ENCODE results near the gene LLGL1. TPM values are rescaled to one million over a fixed set of nuclear protein-coding genes. Genes with fewer than 3 reads are reported as not detected.

The LLGL1 gene
- total RNA-seq (10 to 100 TPM; 12.9 to 21.6 (median 16.5) TPM), polyA plus RNA-seq (1 to 10 TPM in 1 of 2 donors, under 1 TPM in 1; 0.89 to 2.0 TPM), total RNA-seq (36.2 reads per million, percentile 64 among the genes with 10 or more reads in this experiment)

DNA sequence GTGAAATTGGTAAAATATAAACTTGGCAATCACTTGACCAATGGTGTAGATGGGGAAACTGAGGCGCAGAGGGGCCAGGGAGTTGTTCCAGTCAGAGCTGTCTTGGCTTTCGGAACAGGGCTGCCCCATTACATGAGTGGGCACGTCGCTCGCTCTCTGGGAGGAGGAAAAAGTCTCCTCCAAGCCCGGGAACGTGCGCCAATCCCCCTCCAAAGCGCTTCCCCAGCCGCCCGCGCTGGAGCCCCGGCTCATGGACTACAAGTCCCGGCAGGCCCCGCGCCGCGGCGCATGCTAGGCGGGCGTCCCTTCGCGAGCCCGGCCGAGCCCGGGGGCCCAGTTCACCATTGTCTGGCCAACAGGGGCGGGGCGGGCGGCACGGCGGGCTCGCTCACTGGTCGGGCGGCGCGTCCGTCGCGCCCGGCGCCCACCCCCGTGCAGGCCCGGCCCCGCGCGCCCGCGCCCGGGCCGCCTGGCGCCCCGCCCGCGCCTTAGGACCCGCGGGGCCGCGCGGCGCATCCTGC, at the start of gene LLGL1:
LLGL1 (plus strand) TSS at position 515 of the 521 bp plus-strand sequence. CDS start 48 bp downstream, outside the sequence.
- ATAC-seq = peak; percentile 99
- POLR2A ChIA-PET = interaction anchor here (0.7 to 2.0 kb wide), 3 partner anchors 11 to 42 kb away, joined by 3 to 8 read pairs (median 3); partner anchors contain the start of gene ALKBH5
- peak within 1 kb of the TSS; percentile 71 to 95 (median 90) for H3K27ac Mint-ChIP-seq
- H3K4me3 Mint-ChIP-seq = peak within 1 kb of the TSS; percentile 88 to 100 (median 94)
- DNase-seq = peak; percentile 92 to 98 (median 94)
- H3K4me1 Mint-ChIP-seq = peaks cover 24 to 30% (median 27%) of the 10 kb centered on the region in 7 donors
- H3K9me3 ChIP-seq (ENCODE audit: control insufficient read depth in 2 of 3, low read length in 3 of 3) = no peaks in the 10 kb centered on the region
- H3K27me3 ChIP-seq (ENCODE audit: control insufficient read depth in 2 of 2, insufficient read depth in 2 of 2, low read length in 2 of 2) = no peaks in the 10 kb centered on the region
- CTCF ChIA-PET = no interaction called here
- H3K4me3 ChIP-seq (ENCODE audit: low read length) = peak within 1 kb of the TSS; percentile 83
- H3K36me3 ChIP-seq (ENCODE audit: control insufficient read depth in 2 of 3, insufficient read depth in 3 of 3, low read length in 3 of 3) = no peaks in the 10 kb centered on the region
- H3K9me3 Mint-ChIP-seq = peaks cover 0 to 4% (median 0%) of the 10 kb centered on the region in 11 donors
- peaks cover 7 to 13% of the 10 kb centered on the region in 2 donors for H3K4me1 ChIP-seq (ENCODE audit: control insufficient read depth in 2 of 2, insufficient read depth in 2 of 2, low read length in 2 of 2)
- intact Hi-C loops (cut with micrococcal nuclease) = loop anchor here (1.0 to 2.0 kb wide), 6 partner anchors 35 to 748 kb away; partner anchors contain the start of genes ALKBH5 (in 2 of the 2), MIEF2 (in 2 of the 2), SMCR8 (in 2 of the 2) and MED9 (in 1 of the 2)
- H3K27ac ChIP-seq (ENCODE audit: low read depth, low read length) = peak within 1 kb of the TSS; percentile 73
- no peaks in the 10 kb centered on the region for H3K36me3 Mint-ChIP-seq
- H3K27me3 Mint-ChIP-seq = no peaks in the 10 kb centered on the region

DNA sequence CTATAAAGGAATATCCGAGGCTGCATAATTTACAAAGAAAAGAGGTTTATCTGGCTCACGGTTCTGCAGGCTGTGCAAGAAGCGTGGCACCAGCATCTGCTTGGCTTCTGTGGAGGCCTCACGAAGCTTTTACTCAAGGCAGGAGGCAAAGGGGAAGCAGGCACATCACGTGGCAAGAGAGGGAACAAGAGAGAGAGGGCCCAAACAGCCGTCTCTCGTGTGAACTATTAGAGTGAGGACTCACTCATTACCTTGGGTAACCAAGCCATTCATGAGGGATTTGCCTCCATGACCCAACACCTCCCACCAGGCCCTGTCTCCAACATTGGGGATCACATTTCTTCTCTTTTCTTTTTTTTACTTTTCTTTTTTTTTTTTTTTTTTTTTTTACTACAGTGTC, 49.3 kb upstream of the LLGL1 start:
- Mint-ChIP-seq H3K27me3 (no peaks in the 10 kb centered on the region), H3K9me3 (no peaks in the 10 kb centered on the region), H3K36me3 (no peaks in the 10 kb centered on the region), H3K27ac (no peak overlapping the region), H3K4me1 (peaks cover 0 to 8% (median 1%) of the 10 kb centered on the region in 7 donors), H3K4me3 (no peak overlapping the region)
- H3K9me3 ChIP-seq (ENCODE audit: control insufficient read depth in 2 of 3, low read length in 3 of 3) = no peaks in the 10 kb centered on the region
- H3K4me1 ChIP-seq (ENCODE audit: control insufficient read depth in 2 of 2, insufficient read depth in 2 of 2, low read length in 2 of 2) = no peaks in the 10 kb centered on the region
- intact Hi-C loops (cut with micrococcal nuclease) = no loop called here
- ChIA-PET CTCF (no interaction called here), POLR2A (no interaction called here)
- no peak overlapping the region for H3K4me3 ChIP-seq (ENCODE audit: low read length)
- peak; percentile 68 for ATAC-seq
- no peak for DNase-seq
- no peak overlapping the region for H3K27ac ChIP-seq (ENCODE audit: low read depth, low read length)
- no peaks in the 10 kb centered on the region for H3K36me3 ChIP-seq (ENCODE audit: control insufficient read depth in 2 of 3, insufficient read depth in 3 of 3, low read length in 3 of 3)
- H3K27me3 ChIP-seq (ENCODE audit: control insufficient read depth in 2 of 2, insufficient read depth in 2 of 2, low read length in 2 of 2) = no peaks in the 10 kb centered on the region

DNA sequence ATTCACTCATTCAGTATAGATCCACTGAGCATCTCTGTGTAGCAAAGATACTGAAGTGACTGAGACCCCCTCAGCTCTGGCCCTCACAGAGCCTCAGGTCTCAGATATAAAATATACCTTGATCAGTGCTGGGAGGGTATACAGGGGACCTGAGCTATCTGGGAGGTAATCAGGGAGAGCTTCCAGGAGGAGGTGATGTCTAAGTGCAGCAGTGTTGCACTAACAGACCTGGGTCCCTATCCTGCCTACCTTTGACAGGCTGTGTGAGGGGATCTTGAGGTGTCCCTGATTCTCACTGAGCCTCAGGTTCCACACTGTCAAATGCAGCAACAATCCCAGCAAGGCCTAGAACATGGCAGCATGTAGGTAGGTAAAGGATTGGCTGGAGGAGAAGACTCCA, 48.3 kb upstream of the LLGL1 start:
- peak overlapping the region in 1 of 9 donors; percentile 68 for H3K27ac Mint-ChIP-seq

DNA sequence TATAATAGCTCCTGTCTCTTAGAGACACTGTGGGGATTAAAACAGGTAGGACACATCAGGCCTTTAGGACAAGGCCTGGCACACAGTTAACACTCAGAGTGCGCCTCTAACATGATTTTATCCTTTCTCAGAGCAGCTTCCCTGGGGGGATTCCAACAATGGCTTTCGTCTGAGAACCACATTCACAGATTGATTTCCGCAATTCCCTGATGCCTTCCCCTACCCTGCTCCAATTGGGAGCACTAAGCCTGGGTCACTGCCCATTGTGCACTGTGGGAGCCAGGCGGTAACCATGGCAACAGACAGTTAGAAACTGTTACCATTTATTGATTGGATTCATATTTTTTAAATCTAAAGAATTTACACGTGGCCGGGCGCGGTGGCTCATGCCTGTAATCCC, 47.7 kb upstream of the LLGL1 start:
- H3K27me3 Mint-ChIP-seq = no peaks in the 10 kb centered on the region
- H3K27me3 ChIP-seq (ENCODE audit: control insufficient read depth in 2 of 2, insufficient read depth in 2 of 2, low read length in 2 of 2) = no peaks in the 10 kb centered on the region
- peaks cover 3 to 9% of the 10 kb centered on the region in 2 donors for H3K4me1 ChIP-seq (ENCODE audit: control insufficient read depth in 2 of 2, insufficient read depth in 2 of 2, low read length in 2 of 2)
- no peaks in the 10 kb centered on the region for H3K9me3 ChIP-seq (ENCODE audit: control insufficient read depth in 2 of 3, low read length in 3 of 3)
- no peak overlapping the region for H3K27ac ChIP-seq (ENCODE audit: low read depth, low read length)
- H3K36me3 Mint-ChIP-seq = no peaks in the 10 kb centered on the region
- intact Hi-C loops (cut with micrococcal nuclease) = no loop called here
- no peak for ATAC-seq
- H3K36me3 ChIP-seq (ENCODE audit: control insufficient read depth in 2 of 3, insufficient read depth in 3 of 3, low read length in 3 of 3) = no peaks in the 10 kb centered on the region
- no peak overlapping the region for H3K4me3 Mint-ChIP-seq
- no peak overlapping the region for H3K27ac Mint-ChIP-seq
- peaks cover 6 to 19% (median 10%) of the 10 kb centered on the region in 7 donors for H3K4me1 Mint-ChIP-seq
- H3K9me3 Mint-ChIP-seq = no peaks in the 10 kb centered on the region
- DNase-seq = no peak
- H3K4me3 ChIP-seq (ENCODE audit: low read length) = no peak overlapping the region
- ChIA-PET CTCF (no interaction called here), POLR2A (no interaction called here)

More for the DNA sequence above, 48.3 kb upstream of the LLGL1 start:
- CTCF ChIA-PET = no interaction called here
- Histone ChIP-seq H3K4me1 (ENCODE audit: control insufficient read depth in 2 of 2, insufficient read depth in 2 of 2, low read length in 2 of 2) (peaks cover 0 to 4% of the 10 kb centered on the region in 2 donors), H3K9me3 (ENCODE audit: control insufficient read depth in 2 of 3, low read length in 3 of 3) (no peaks in the 10 kb centered on the region), H3K27me3 (ENCODE audit: control insufficient read depth in 2 of 2, insufficient read depth in 2 of 2, low read length in 2 of 2) (no peaks in the 10 kb centered on the region), H3K4me3 (ENCODE audit: low read length) (no peak overlapping the region), H3K27ac (ENCODE audit: low read depth, low read length) (no peak overlapping the region), H3K36me3 (ENCODE audit: control insufficient read depth in 2 of 3, insufficient read depth in 3 of 3, low read length in 3 of 3) (no peaks in the 10 kb centered on the region)
- DNase-seq (no peak), ATAC-seq (no peak)
- H3K36me3 Mint-ChIP-seq = no peaks in the 10 kb centered on the region
- no peaks in the 10 kb centered on the region for H3K27me3 Mint-ChIP-seq
- H3K4me1 Mint-ChIP-seq = peaks cover 2 to 17% (median 5%) of the 10 kb centered on the region in 7 donors
- POLR2A ChIA-PET = no interaction called here
- no peaks in the 10 kb centered on the region for H3K9me3 Mint-ChIP-seq
- H3K4me3 Mint-ChIP-seq = no peak overlapping the region
- intact Hi-C loops (cut with micrococcal nuclease) = no loop called here

DNA sequence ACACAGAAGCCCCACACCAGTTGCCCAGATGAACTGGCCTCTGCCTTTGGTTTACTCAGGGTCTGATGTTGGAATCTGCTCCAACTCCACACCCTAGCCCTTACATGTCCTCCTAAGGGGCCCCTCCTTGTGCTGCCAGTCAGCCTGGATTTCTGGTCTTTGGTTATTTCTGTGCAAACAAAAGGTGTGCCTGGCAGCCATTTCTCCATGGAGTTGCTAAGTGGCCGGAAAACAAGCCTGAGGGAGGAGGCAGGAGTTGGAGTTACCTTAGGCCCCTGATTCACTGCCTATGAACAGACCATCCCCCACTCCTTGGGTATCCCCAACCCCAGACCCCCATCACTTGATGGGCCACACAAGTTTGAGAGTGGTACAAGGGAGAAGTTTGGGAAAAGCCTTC, 46.2 kb upstream of the LLGL1 start:
- H3K4me3 Mint-ChIP-seq = no peak overlapping the region
- peaks cover 0 to 4% (median 0%) of the 10 kb centered on the region in 11 donors for H3K9me3 Mint-ChIP-seq
- no peak for ATAC-seq

DNA sequence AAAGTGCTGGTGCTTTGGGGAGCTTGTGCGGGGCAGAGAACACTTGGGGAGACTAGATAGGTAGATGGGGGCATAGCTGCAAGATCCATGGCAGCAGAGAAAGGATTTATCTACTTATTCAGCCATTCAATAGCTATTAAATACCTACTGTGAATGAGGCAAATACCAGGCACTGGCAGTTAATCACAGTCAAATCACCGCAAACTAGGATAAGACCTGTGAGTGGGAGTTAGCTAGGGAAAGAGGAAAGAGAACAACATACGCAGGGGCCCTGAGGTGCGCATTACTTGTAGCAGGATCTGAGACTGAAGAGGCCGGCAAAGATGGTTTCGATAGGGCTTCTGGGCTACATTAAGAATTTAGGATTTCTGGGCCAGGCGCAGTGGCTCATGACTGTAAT, 45.6 kb upstream of the LLGL1 start:
- Mint-ChIP-seq H3K4me1 (peaks cover 9 to 22% (median 11%) of the 10 kb centered on the region in 7 donors), H3K4me3 (no peak overlapping the region), H3K9me3 (peaks cover 0 to 4% (median 0%) of the 10 kb centered on the region in 11 donors), H3K27me3 (peaks cover 0 to 3% (median 0%) of the 10 kb centered on the region in 5 donors), H3K27ac (peak overlapping the region in 5 of 9 donors; percentile 34 to 74 (median 65)), H3K36me3 (peaks cover 0 to 4% (median 0%) of the 10 kb centered on the region in 5 donors)
- DNase-seq (no peak), ATAC-seq (no peak)
- intact Hi-C loops (cut with micrococcal nuclease) = loop anchor here (5.0 to 10.0 kb wide), 3 partner anchors 675 to 1797 kb away; partner anchors contain the start of genes AKAP10 (in 1 of the 2), MAPK7 (in 1 of the 2) and PRPSAP2 (in 1 of the 2)
- H3K4me3 ChIP-seq (ENCODE audit: low read length) = no peak overlapping the region
- H3K4me1 ChIP-seq (ENCODE audit: control insufficient read depth in 2 of 2, insufficient read depth in 2 of 2, low read length in 2 of 2) = peaks cover 3 to 9% of the 10 kb centered on the region in 2 donors
- ChIA-PET CTCF (no interaction called here), POLR2A (interaction anchor here (0.6 kb wide), 1 partner anchor 772 kb away, joined by 3 read pairs; no protein-coding TSS in a partner anchor)
- H3K36me3 ChIP-seq (ENCODE audit: control insufficient read depth in 2 of 3, insufficient read depth in 3 of 3, low read length in 3 of 3) = peaks cover 0 to 4% (median 0%) of the 10 kb centered on the region in 3 experiments
- H3K27ac ChIP-seq (ENCODE audit: low read depth, low read length) = no peak overlapping the region
- H3K27me3 ChIP-seq (ENCODE audit: control insufficient read depth in 2 of 2, insufficient read depth in 2 of 2, low read length in 2 of 2) = no peaks in the 10 kb centered on the region
- no peaks in the 10 kb centered on the region for H3K9me3 ChIP-seq (ENCODE audit: control insufficient read depth in 2 of 3, low read length in 3 of 3)

More for the DNA sequence above, 46.2 kb upstream of the LLGL1 start:
- Histone ChIP-seq H3K4me1 (ENCODE audit: control insufficient read depth in 2 of 2, insufficient read depth in 2 of 2, low read length in 2 of 2) (peaks cover 3 to 9% of the 10 kb centered on the region in 2 donors), H3K9me3 (ENCODE audit: control insufficient read depth in 2 of 3, low read length in 3 of 3) (no peaks in the 10 kb centered on the region), H3K27me3 (ENCODE audit: control insufficient read depth in 2 of 2, insufficient read depth in 2 of 2, low read length in 2 of 2) (no peaks in the 10 kb centered on the region), H3K27ac (ENCODE audit: low read depth, low read length) (no peak overlapping the region), H3K36me3 (ENCODE audit: control insufficient read depth in 2 of 3, insufficient read depth in 3 of 3, low read length in 3 of 3) (peaks cover 0 to 4% (median 0%) of the 10 kb centered on the region in 3 experiments), H3K4me3 (ENCODE audit: low read length) (no peak overlapping the region)
- CTCF ChIA-PET = no interaction called here
- Mint-ChIP-seq H3K27ac (peak overlapping the region in 2 of 9 donors; percentile 45 to 67), H3K4me1 (peaks cover 7 to 21% (median 10%) of the 10 kb centered on the region in 7 donors), H3K36me3 (no peaks in the 10 kb centered on the region), H3K27me3 (peaks cover 0 to 3% (median 0%) of the 10 kb centered on the region in 5 donors)
- POLR2A ChIA-PET = interaction anchor here (0.6 kb wide), 1 partner anchor 771 kb away, joined by 3 read pairs; no protein-coding TSS in a partner anchor
- no peak for DNase-seq
- intact Hi-C loops (cut with micrococcal nuclease) = no loop called here
